Body of pancreas (tissue), 4 donors: ENCODE measurements around the gene FHOD3. TPM values are rescaled to one million over a fixed set of nuclear protein-coding genes. Genes with fewer than 3 reads are reported as not detected.

ENCODE experiments used
- ATAC-seq: fragments of 150-250 bp; one replicate; pipeline ENCODE4 v1.9.1; 2016
- DNase-seq, 4 donors: peaks; one replicate each; pipeline ENCODE4 v3.0.0-alpha.2; 2019
- H3K27ac ChIP-seq, 4 donors: fragments of 200-600 bp; sonication (generic); 1 replicate in 3 of 4; 2 replicates in 1 of 4; pipeline versions ENCODE4 v1.5.1 to v1.6.1; 2016 to 2019; ENCODE audit warnings: mild to moderate bottlenecking in 1 of 4, mixed read lengths in 1 of 4, moderate library complexity in 1 of 4
- H3K27me3 ChIP-seq, 2 donors: fragments of 200-600 bp; sonication (generic); one replicate each; pipeline ENCODE4 v1.6.0; 2016; ENCODE audit warnings: mild to moderate bottlenecking in 1 of 2
- H3K36me3 ChIP-seq, 2 donors: fragments of 200-600 bp; sonication (generic); replicated peaks in 1 of 2; 2 replicates each; pipeline ENCODE4 v1.5.1; 2016; ENCODE audit warnings: low read depth in 2 of 2; ENCODE audit not compliant: insufficient read depth in 1 of 2
- H3K4me1 ChIP-seq: fragments of 200-600 bp; sonication (generic); one replicate; pipeline ENCODE4 v1.6.0; 2016
- H3K4me3 ChIP-seq, 2 donors: fragments of 200-600 bp; sonication (generic); 1 replicate in 1 of 2; 2 replicates in 1 of 2; pipeline ENCODE4 v1.5.1; 2016 to 2019
- H3K9me3 ChIP-seq, 3 donors: fragments of 200-600 bp; sonication (generic); 1 replicate in 2 of 3; 2 replicates in 1 of 3; pipeline ENCODE4 v1.5.1; 2016
- CTCF ChIP-seq, 7 experiments: fragments of 450-650 bp in 4 of 7; fragments of 200-600 bp in 3 of 7; sonication (generic) in 3 of 7; IDR thresholded peaks; one replicate each; pipeline ENCODE4 v1.5.1; 2016 to 2019; ENCODE audit warnings: antibody characterized with exemption in 7 of 7
- POLR2A ChIP-seq, 3 donors: fragments of 450-650 bp; IDR thresholded peaks; one replicate each; pipeline ENCODE4 v1.6.1; 2016; ENCODE audit warnings: antibody characterized with exemption in 3 of 3, mild to moderate bottlenecking in 2 of 3
- WGBS, 2 donors: methylation state at CpG; one replicate each; pipeline ENCODE4 v1.1.5; 2017; 5-methylcytosine and 5-hydroxymethylcytosine counted together
- intact Hi-C: fragments of 100-400 bp; cut with DNase I; formaldehyde crosslinking; loops from one replicate; pipeline ENCODE4 v1.15.1; 2023
- total RNA-seq, 2 donors: library from RNA; depleted of rRNA; stranded (reverse); fragments of >200 nt; gene quantifications; one replicate each; pipeline ENCODE4 v1.1.0, GENCODE V29; 2016

The FHOD3 gene
- total RNA-seq, 2 donors from 2014 or later, result 0.52 to 2.0 TPM

- Histone ChIP-seq H3K27ac (no peak overlapping the region), H3K9me3 (no peaks in the 10 kb centered on the region), H3K36me3 (no peaks in the 10 kb centered on the region), H3K27me3 (no peaks in the 10 kb centered on the region), H3K4me3 (no peak overlapping the region), H3K4me1 (no peaks in the 10 kb centered on the region)
- intact Hi-C loops, result no loop called here
- 93 to 97% methylated on average over 1 of the region's 1 CpG for WGBS, 2 donors
- DNase-seq (no peak), ATAC-seq (no peak)
- no peak for TF ChIP-seq CTCF (IDR thresholded peaks at IDR 0.05)
- no peak for TF ChIP-seq POLR2A (IDR thresholded peaks at IDR 0.05)
Measured at GRCh38 chr18:36667811-36668210, 370.3 kb downstream of the FHOD3 start.

- H3K9me3 ChIP-seq, result no peaks in the 10 kb centered on the region
- intact Hi-C loops, result no loop called here
- WGBS, 2 donors, result 92 to 100% methylated on average over 1 of the region's 1 CpG
- no peak for TF ChIP-seq CTCF (IDR thresholded peaks at IDR 0.05)
- TF ChIP-seq POLR2A (IDR thresholded peaks at IDR 0.05), result no peak
- ATAC-seq (no peak), DNase-seq (no peak)
- no peak overlapping the region for H3K4me3 ChIP-seq
- no peak overlapping the region for H3K27ac ChIP-seq
- no peaks in the 10 kb centered on the region for H3K36me3 ChIP-seq
- H3K27me3 ChIP-seq, result no peaks in the 10 kb centered on the region
- no peaks in the 10 kb centered on the region for H3K4me1 ChIP-seq
Measured at GRCh38 chr18:36668349-36668748, 370.8 kb downstream of the FHOD3 start.

GRCh38 chr18:36672437-36673344 is 375.2 kb downstream of the FHOD3 start:
- H3K36me3 ChIP-seq, result no peaks in the 10 kb centered on the region
- ATAC-seq (no peak), DNase-seq (peak in 1 of 4 donors; percentile 8)
- TF ChIP-seq CTCF (IDR thresholded peaks at IDR 0.05) (no peak), POLR2A (IDR thresholded peaks at IDR 0.05) (no peak)
- no peaks in the 10 kb centered on the region for H3K27me3 ChIP-seq
- H3K4me3 ChIP-seq, result no peak overlapping the region
- intact Hi-C loops, result no loop called here
- no peaks in the 10 kb centered on the region for H3K9me3 ChIP-seq
- WGBS, 2 donors, result 43 to 44% methylated on average over 11 of the region's 11 CpGs
- H3K27ac ChIP-seq, result no peak overlapping the region
- H3K4me1 ChIP-seq, result no peaks in the 10 kb centered on the region

- TF ChIP-seq CTCF (IDR thresholded peaks at IDR 0.05) (no peak), POLR2A (IDR thresholded peaks at IDR 0.05) (no peak)
- no peaks in the 10 kb centered on the region for H3K9me3 ChIP-seq
- no peak for ATAC-seq
- DNase-seq, result no peak
- H3K4me3 ChIP-seq, result no peak overlapping the region
- no peaks in the 10 kb centered on the region for H3K36me3 ChIP-seq
- WGBS, 2 donors, result 87 to 89% methylated on average over 3 of the region's 3 CpGs
- H3K27ac ChIP-seq, result no peak overlapping the region
- H3K27me3 ChIP-seq, result no peaks in the 10 kb centered on the region
- intact Hi-C loops, result no loop called here
- H3K4me1 ChIP-seq, result no peaks in the 10 kb centered on the region
Measured at GRCh38 chr18:36673452-36673851, 375.9 kb downstream of the FHOD3 start.

GRCh38 chr18:36675076-36675475 is 377.6 kb downstream of the FHOD3 start:
- ATAC-seq (no peak), DNase-seq (no peak)
- no peak overlapping the region for H3K4me3 ChIP-seq
- no peaks in the 10 kb centered on the region for H3K4me1 ChIP-seq
- intact Hi-C loops, result no loop called here
- H3K27me3 ChIP-seq, result no peaks in the 10 kb centered on the region
- H3K27ac ChIP-seq, result no peak overlapping the region
- TF ChIP-seq POLR2A (IDR thresholded peaks at IDR 0.05) (no peak), CTCF (IDR thresholded peaks at IDR 0.05) (no peak)
- no peaks in the 10 kb centered on the region for H3K9me3 ChIP-seq
- no peaks in the 10 kb centered on the region for H3K36me3 ChIP-seq
- WGBS, 2 donors, result 79 to 92% methylated on average over 3 of the region's 3 CpGs
